DND-41 (cell line): ENCODE data around the gene NTSR1.

Experiments
- ATAC-seq: fragments of 200-7000 bp; cut with Tn5 transposase; 3 replicates; pipeline ENCODE4 v1.9.1; 2021; ENCODE audit warnings: low read depth; ENCODE audit not compliant: insufficient read depth
- DNase-seq: peaks from one replicate; pipeline ENCODE4 v3.0.0-alpha.2; 2020
- H2AFZ ChIP-seq: 2 replicates; pipeline ENCODE4 v1.6.0; 2012; ENCODE audit warnings: low read depth, low read length
- H3K27ac ChIP-seq: 2 replicates; pipeline ENCODE4 v1.5.1; 2012; ENCODE audit warnings: low read length, inconsistent platforms
- H3K27me3 ChIP-seq: fragments of 200-600 bp; sonication (generic); 2 replicates; pipeline ENCODE4 v1.6.0; 2012; ENCODE audit warnings: low read length, mild to moderate bottlenecking, inconsistent platforms; ENCODE audit not compliant: insufficient read depth, poor library complexity
- H3K36me3 ChIP-seq: 2 replicates; pipeline ENCODE4 v1.5.1; 2012; ENCODE audit warnings: low read length, inconsistent platforms; ENCODE audit not compliant: insufficient read depth
- H3K4me1 ChIP-seq: 2 replicates; pipeline ENCODE4 v1.5.1; 2012; ENCODE audit warnings: mild to moderate bottlenecking, low read length; ENCODE audit not compliant: insufficient read depth
- H3K4me2 ChIP-seq: 2 replicates; pipeline ENCODE4 v1.6.0; 2012; ENCODE audit warnings: mild to moderate bottlenecking, moderate library complexity, low read length, inconsistent platforms; ENCODE audit not compliant: insufficient read depth
- H3K4me3 ChIP-seq, 2 experiments: fragments of 200-600 bp in 1 of 2; shearing (Covaris generic) in 1 of 2; 2 replicates each; pipeline ENCODE4 v1.5.1; 2012 to 2016; ENCODE audit warnings: inconsistent platforms in 2 of 2, low read length in 2 of 2, mild to moderate bottlenecking in 2 of 2, low read depth in 1 of 2, moderate library complexity in 1 of 2
- H3K79me2 ChIP-seq: 2 replicates; pipeline ENCODE4 v1.6.0; 2012; ENCODE audit warnings: low read length, inconsistent platforms; ENCODE audit not compliant: insufficient read depth
- H3K9ac ChIP-seq: 2 replicates; pipeline ENCODE4 v1.6.0; 2012; ENCODE audit warnings: low read depth, mild to moderate bottlenecking, inconsistent platforms, low read length, moderate library complexity
- H3K9me3 ChIP-seq: 2 replicates; pipeline ENCODE4 v1.5.1; 2012; ENCODE audit warnings: low read length, moderate library complexity, mild to moderate bottlenecking, inconsistent platforms; ENCODE audit not compliant: insufficient read depth, severe bottlenecking
- H4K20me1 ChIP-seq: 2 replicates; pipeline ENCODE4 v1.6.0; 2012; ENCODE audit warnings: low read length; ENCODE audit not compliant: insufficient read depth
- EZH2 ChIP-seq: IDR thresholded peaks from 3 replicates; pipeline ENCODE4 v1.6.1; 2012; ENCODE audit warnings: borderline replicate concordance, low read depth, mild to moderate bottlenecking, moderate library complexity, low read length, inconsistent platforms; ENCODE audit not compliant: severe bottlenecking
- TF ChIP-seq, protein P1 (sequence below): IDR thresholded peaks from 2 replicates; pipeline ENCODE4 v1.5.1; 2012; ENCODE audit warnings: borderline replicate concordance, low read length, moderate library complexity, mild to moderate bottlenecking; ENCODE audit not compliant: poor library complexity, severe bottlenecking; ENCODE audit errors: extremely low read depth

Gene NTSR1

DNA sequence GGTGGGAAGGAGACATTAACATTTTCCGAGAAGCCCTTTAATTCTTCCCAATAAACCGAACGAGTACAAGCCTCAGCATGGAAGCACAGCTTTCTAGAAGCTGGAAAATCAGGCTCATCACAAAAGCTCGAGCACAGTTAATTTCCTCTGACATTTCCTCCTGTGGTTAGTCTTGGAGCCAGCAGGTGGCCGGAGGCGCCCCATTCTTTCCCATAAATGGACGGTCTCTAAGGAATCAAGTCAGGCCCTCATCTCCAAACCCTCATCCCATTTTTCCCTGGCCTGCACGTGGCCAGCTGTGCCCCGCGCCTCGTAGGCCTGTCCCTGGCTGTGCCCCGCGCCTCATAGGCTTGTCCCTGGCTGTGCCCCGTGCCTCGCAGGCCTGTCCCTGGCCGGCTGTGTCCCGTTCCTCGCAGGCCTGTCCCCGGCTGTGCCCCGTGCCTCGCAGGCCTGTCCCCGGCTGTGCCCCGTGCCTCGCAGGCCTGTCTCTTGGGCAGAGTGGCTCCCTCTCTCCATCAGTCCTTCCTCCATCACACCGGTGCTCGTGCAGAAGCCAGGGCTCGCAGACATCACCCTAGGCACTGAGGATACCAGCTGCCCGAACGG, 19.7 kb upstream of the NTSR1 start:
- Histone ChIP-seq H3K9me3 (no peaks in the 10 kb centered on the region), H3K9ac (no peak overlapping the region), H3K4me2 (no peak overlapping the region), H4K20me1 (peaks cover 3% of the 10 kb centered on the region; the same call in 1 of the 2 replicates), H3K79me2 (no peaks in the 10 kb centered on the region), H3K27ac (no peak overlapping the region), H3K36me3 (no peaks in the 10 kb centered on the region), H3K4me3 (no peak overlapping the region), H3K4me1 (no peaks in the 10 kb centered on the region), H2AFZ (no peak overlapping the region), H3K27me3 (no peaks in the 10 kb centered on the region)
- no peak for DNase-seq
- TF ChIP-seq EZH2, result no peak
- TF ChIP-seq, protein P1, sequence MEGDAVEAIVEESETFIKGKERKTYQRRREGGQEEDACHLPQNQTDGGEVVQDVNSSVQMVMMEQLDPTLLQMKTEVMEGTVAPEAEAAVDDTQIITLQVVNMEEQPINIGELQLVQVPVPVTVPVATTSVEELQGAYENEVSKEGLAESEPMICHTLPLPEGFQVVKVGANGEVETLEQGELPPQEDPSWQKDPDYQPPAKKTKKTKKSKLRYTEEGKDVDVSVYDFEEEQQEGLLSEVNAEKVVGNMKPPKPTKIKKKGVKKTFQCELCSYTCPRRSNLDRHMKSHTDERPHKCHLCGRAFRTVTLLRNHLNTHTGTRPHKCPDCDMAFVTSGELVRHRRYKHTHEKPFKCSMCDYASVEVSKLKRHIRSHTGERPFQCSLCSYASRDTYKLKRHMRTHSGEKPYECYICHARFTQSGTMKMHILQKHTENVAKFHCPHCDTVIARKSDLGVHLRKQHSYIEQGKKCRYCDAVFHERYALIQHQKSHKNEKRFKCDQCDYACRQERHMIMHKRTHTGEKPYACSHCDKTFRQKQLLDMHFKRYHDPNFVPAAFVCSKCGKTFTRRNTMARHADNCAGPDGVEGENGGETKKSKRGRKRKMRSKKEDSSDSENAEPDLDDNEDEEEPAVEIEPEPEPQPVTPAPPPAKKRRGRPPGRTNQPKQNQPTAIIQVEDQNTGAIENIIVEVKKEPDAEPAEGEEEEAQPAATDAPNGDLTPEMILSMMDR, result no peak
- ATAC-seq, result no peak

DNA sequence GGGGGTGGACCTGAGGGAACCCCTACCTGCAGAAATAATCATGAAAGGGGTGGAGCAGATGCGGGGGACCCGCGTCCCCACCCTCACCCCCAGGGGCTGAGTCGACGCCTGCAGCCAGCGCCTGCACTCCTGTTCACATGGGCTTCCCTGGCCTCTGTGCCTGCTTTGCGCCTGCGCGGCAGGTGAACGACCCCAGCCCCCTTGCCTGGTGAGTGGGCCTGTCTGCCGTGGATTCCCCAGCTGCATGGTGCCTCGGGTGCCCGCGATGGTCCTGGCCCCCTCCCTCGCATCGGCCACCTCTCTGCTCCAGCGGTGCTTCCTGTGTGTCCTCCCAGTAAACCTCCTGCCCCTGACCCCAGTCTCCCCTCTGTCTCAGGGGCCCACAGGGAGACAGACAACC, 18.8 kb upstream of the NTSR1 start:
- no peaks in the 10 kb centered on the region for H3K4me1 ChIP-seq
- H3K27ac ChIP-seq, result no peak overlapping the region
- no peak overlapping the region for H3K4me3 ChIP-seq
- ATAC-seq (no peak), DNase-seq (no peak)
- no peak overlapping the region for H3K9ac ChIP-seq
- peaks cover 3% of the 10 kb centered on the region; the same call in 1 of the 2 replicates for H4K20me1 ChIP-seq
- H3K79me2 ChIP-seq, result no peaks in the 10 kb centered on the region
- no peaks in the 10 kb centered on the region for H3K27me3 ChIP-seq
- TF ChIP-seq EZH2, result no peak
- TF ChIP-seq, protein P1, result no peak
- no peak overlapping the region for H3K4me2 ChIP-seq
- H3K9me3 ChIP-seq, result no peaks in the 10 kb centered on the region
- no peaks in the 10 kb centered on the region for H3K36me3 ChIP-seq
- H2AFZ ChIP-seq, result no peak overlapping the region

- Histone ChIP-seq H3K36me3 (no peaks in the 10 kb centered on the region), H3K79me2 (no peaks in the 10 kb centered on the region), H3K4me3 (no peak overlapping the region), H3K9me3 (no peaks in the 10 kb centered on the region), H3K4me2 (no peak overlapping the region), H3K27ac (no peak overlapping the region), H3K4me1 (no peaks in the 10 kb centered on the region), H2AFZ (no peak overlapping the region), H4K20me1 (peaks cover 3% of the 10 kb centered on the region; the same call in 1 of the 2 replicates), H3K9ac (no peak overlapping the region), H3K27me3 (no peaks in the 10 kb centered on the region)
- no peak for ATAC-seq
- no peak for DNase-seq
- no peak for TF ChIP-seq EZH2
- TF ChIP-seq, protein P1, result no peak
Measured at GRCh38 chr20:62690261-62690820, 18.3 kb upstream of the NTSR1 start.
